Mesothelial cell of epicardium (in vitro differentiated cells): ENCODE results near the gene DOCK6. TPM values are rescaled to one million over a fixed set of nuclear protein-coding genes. Genes with fewer than 3 reads are reported as not detected.

Source experiments
- DNase-seq, 2 experiments: peaks; one replicate each; pipeline ENCODE4 v3.0.0; 2021; ENCODE audit warnings: low spot score in 2 of 2; ENCODE audit not compliant: unreplicated experiment in 2 of 2
- H3K27ac Mint-ChIP-seq: 2 replicates; pipeline ENCODE4 v1.8.0; 2021; ENCODE audit warnings: mixed read lengths
- H3K27me3 Mint-ChIP-seq: 2 replicates; pipeline ENCODE4 v1.8.0; 2021; ENCODE audit warnings: low read depth, mixed read lengths
- H3K36me3 Mint-ChIP-seq: 2 replicates; pipeline ENCODE4 v1.8.0; 2021; ENCODE audit warnings: mixed read lengths
- H3K4me1 Mint-ChIP-seq: 2 replicates; pipeline ENCODE4 v1.8.0; 2021; ENCODE audit warnings: mixed read lengths
- H3K4me3 Mint-ChIP-seq: 2 replicates; pipeline ENCODE4 v1.8.0; 2021; ENCODE audit warnings: mild to moderate bottlenecking, moderate library complexity, mixed read lengths
- H3K9me3 Mint-ChIP-seq: 2 replicates; pipeline ENCODE4 v1.8.0; 2021; ENCODE audit warnings: mixed read lengths
- CTCF ChIP-seq: fragments of 200-600 bp; sonication (generic); IDR thresholded peaks from one replicate; pipeline ENCODE4 v1.5.0; 2021; ENCODE audit warnings: antibody characterized with exemption; ENCODE audit not compliant: unreplicated experiment
- total RNA-seq: library from RNA; stranded (reverse); gene quantifications from 3 replicates; pipeline ENCODE4 v1.2.1, GENCODE V29; 2021

Gene DOCK6
- total RNA-seq, 1 donor from 2014 or later, result 66.4 TPM

- H3K27ac Mint-ChIP-seq, result no peak overlapping the region
Observed at GRCh38 chr19:11234486-11235075, 27.7 kb downstream of the DOCK6 start.

DNA sequence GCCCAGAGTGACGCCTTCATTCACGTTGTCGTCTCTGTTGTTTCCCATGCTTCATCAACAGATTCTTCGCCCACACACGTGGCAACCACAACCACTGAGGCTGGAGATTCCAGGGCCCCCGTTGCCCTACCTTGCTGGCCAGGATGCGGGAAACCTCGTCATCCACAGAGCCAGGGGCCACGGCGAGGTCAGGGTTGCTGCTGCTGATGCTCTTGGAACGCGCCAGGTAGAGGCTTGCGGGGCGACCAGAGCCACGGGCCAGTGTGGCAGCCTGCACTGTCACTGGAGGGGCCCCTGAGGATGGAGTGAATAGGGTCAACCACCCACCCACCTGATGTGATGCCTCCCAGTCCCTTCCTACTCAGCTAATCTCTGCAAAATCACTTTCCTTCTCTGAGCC, 29.3 kb downstream of the DOCK6 start:
- no peak for TF ChIP-seq CTCF
- Mint-ChIP-seq H3K36me3 (peaks cover 8% of the 10 kb centered on the region), H3K4me3 (no peak overlapping the region)

More at GRCh38 chr19:11234486-11235075, 27.7 kb downstream of the DOCK6 start:
- Mint-ChIP-seq H3K4me1 (no peaks in the 10 kb centered on the region), H3K36me3 (peaks cover 17% of the 10 kb centered on the region), H3K27me3 (no peaks in the 10 kb centered on the region), H3K9me3 (no peaks in the 10 kb centered on the region), H3K4me3 (no peak overlapping the region)
- no peak for TF ChIP-seq CTCF
- no peak for DNase-seq

DNA sequence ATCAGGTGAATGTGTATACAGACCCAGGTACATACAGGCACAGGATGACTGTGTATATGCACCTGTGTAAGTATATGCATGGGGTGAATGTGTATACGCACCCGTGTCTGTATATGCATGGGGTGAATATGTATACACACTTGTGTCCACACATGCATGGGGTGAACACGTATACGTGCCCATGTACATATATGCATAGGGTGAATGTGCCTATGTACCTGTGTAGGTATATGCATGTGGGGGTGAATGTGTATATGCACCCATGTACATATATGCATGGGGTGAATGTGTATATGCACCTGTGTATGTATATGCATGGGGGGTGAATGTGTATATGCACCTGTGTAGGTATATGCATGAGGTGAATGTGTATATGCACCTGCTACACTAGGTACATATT, 29.8 kb downstream of the DOCK6 start:
- no peak overlapping the region for H3K4me3 Mint-ChIP-seq
- no peaks in the 10 kb centered on the region for H3K27me3 Mint-ChIP-seq
- H3K4me1 Mint-ChIP-seq, result no peaks in the 10 kb centered on the region
- TF ChIP-seq CTCF, result no peak
- H3K36me3 Mint-ChIP-seq, result peaks cover 7% of the 10 kb centered on the region
- no peak for DNase-seq
- no peak overlapping the region for H3K27ac Mint-ChIP-seq
- no peaks in the 10 kb centered on the region for H3K9me3 Mint-ChIP-seq

More for the DNA sequence above, 29.3 kb downstream of the DOCK6 start:
- DNase-seq, result no peak
- Mint-ChIP-seq H3K27me3 (no peaks in the 10 kb centered on the region), H3K27ac (no peak overlapping the region), H3K4me1 (no peaks in the 10 kb centered on the region), H3K9me3 (no peaks in the 10 kb centered on the region)

DNA sequence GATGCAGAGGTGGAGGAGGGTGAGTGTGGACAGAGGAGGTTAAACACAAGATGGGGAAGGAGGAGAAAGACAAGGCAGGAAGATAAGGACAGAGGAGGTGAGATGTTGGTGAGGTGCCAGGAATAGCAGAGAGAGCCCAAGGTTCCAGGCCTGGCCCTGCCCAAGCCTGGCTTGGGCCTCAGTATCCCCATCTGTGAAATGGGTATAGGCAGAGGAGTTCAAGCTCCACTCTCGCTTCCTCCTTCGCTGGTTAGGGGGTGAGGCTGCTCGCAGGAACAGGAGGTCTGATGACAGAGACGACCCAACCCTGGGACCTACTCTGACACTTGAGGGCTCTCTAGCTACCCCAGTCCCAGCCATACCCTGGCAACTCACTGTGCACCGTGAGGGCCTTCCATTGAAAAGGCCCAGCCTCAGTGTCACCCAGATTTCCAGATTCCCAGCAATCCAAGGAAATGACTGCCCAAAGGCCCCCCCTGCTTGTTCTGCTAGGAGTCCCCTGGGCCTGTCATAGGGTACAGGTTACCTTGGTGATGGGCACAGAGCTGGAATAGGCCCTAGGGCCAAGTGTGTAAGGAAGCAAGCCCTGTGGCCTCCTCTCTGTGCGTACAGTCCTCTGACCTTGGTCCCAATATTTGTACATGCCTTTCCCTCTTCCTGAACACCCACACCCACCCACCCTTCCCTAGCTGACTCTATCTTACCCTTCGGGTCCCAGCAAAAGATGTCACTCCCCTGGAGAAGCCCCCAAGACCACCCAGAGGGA, 31.5 kb downstream of the DOCK6 start:
- Mint-ChIP-seq H3K4me1 (no peaks in the 10 kb centered on the region), H3K27ac (no peak overlapping the region), H3K4me3 (no peak overlapping the region), H3K36me3 (peaks cover 11% of the 10 kb centered on the region), H3K27me3 (no peaks in the 10 kb centered on the region), H3K9me3 (no peaks in the 10 kb centered on the region)
- no peak for TF ChIP-seq CTCF
- no peak for DNase-seq

DNA sequence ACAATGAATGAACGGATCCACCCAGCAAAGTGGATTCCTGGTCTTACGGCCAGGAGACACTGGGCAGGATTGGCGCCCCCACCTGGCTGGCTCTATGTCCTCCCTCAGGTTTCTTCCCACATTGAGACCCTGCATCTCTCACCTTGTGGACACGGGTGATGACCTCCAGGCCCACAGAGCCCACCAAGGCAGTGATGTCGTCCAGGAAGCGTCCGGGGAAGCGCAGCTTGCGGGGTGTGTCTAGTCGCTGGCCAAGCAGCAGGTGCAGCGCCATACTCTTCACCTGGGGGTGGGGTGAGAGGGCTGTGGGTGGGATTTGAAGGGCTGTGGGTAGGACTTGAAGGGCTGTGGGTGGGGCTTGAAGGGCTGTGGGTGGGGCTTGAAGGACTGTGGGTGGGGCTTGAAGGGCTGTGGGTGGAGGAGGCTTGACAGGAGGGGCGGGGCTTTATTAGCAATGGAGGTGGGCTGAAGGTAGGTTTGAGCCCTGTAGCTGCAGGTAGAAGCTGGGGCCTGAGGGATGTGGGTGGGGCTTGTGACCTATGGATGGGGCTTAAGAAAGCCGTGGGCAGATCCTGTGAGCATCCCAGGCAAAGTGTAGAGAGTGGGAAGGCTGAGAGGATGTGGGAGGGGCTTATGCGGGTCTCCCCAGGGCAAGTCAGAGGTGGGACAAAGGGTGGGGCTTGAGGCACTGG, 35.0 kb downstream of the DOCK6 start:
- H3K27me3 Mint-ChIP-seq, result no peaks in the 10 kb centered on the region
- H3K4me3 Mint-ChIP-seq, result no peak overlapping the region
- H3K27ac Mint-ChIP-seq, result no peak overlapping the region
- H3K9me3 Mint-ChIP-seq, result peaks cover 2% of the 10 kb centered on the region
- H3K36me3 Mint-ChIP-seq, result peaks cover 17% of the 10 kb centered on the region
- H3K4me1 Mint-ChIP-seq, result no peaks in the 10 kb centered on the region
- DNase-seq, result no peak
- TF ChIP-seq CTCF, result no peak
